ENCODE measurements around the gene MARCO. TPM values are rescaled to one million over a fixed set of nuclear protein-coding genes. Genes with fewer than 3 reads are reported as not detected.

Gene MARCO
- total RNA-seq, 2 donors from 2014 or later: not detected

DNA sequence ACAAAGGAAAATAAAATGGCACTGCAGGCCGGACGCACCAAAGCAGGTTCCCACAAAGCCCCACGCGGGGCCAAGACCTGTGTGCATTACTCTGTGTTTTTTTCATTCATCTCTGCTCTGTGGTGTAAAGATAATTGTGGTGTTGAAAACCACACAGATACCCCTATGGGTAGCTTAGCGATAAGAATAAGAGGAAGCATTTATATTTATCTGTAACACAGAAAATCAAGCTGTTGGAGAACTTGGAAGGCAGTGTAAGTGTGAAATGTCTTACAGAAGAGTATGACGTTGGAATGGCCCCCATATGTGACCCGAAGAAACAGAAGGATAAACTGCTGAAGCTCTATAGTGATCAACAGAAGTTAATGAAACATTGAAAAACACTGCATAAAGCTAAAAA, 20.3 kb upstream of the MARCO start:
- peaks cover 15% of the 10 kb centered on the region for H3K27me3 Mint-ChIP-seq (ENCODE audit: insufficient read depth)
- H3K4me1 Mint-ChIP-seq: no peaks in the 10 kb centered on the region
- Histone ChIP-seq H3K9me3 (ENCODE audit: control insufficient read depth, low read length) (peaks cover 3% of the 10 kb centered on the region), H3K4me1 (ENCODE audit: control insufficient read depth, insufficient read depth, low read length) (no peaks in the 10 kb centered on the region), H3K27me3 (ENCODE audit: control insufficient read depth, insufficient read depth, low read length, poor library complexity, severe bottlenecking) (no peaks in the 10 kb centered on the region), H3K36me3 (ENCODE audit: control insufficient read depth, insufficient read depth, low read length) (no peaks in the 10 kb centered on the region), H3K9ac (ENCODE audit: extremely low read depth, low read length, poor library complexity, severe bottlenecking) (no peak overlapping the region), H3K4me3 (ENCODE audit: low read length) (no peak overlapping the region), H3K27ac (ENCODE audit: low read depth, low read length) (no peak overlapping the region)
- no peak overlapping the region for H3K27ac Mint-ChIP-seq
- DNase-seq: no peak
- H3K4me3 Mint-ChIP-seq: no peak overlapping the region
- no peak for TF ChIP-seq CTCF (conservative IDR thresholded peaks at IDR 0.05)
- H3K36me3 Mint-ChIP-seq (ENCODE audit: low read depth): no peaks in the 10 kb centered on the region
- peaks cover 2% of the 10 kb centered on the region for H3K9me3 Mint-ChIP-seq
- WGBS, 2 experiments (ENCODE audit: insufficient coverage in 1 of 2, insufficient read length in 1 of 2): 88% methylated on average over 5 to 7 of the region's 7 CpGs

DNA sequence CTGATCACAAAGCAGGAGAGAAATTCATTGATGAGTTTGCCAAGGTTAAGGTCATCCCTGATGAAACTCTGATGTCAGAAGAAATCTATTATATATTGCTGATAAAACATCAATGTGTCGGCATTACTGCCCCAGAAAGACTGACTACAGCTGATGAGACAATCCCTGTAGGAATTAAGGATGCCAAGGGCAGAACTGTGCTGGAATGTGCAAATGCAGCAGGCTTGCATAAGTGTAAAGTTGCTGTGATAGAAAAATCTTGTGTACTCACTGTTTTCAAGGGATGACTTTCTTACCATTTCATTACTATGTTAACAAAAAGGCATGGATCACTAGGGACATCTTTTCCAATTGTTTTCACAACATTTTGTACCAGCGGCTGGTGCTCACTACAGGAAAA, 19.7 kb upstream of the MARCO start:
- no peaks in the 10 kb centered on the region for H3K27me3 ChIP-seq (ENCODE audit: control insufficient read depth, insufficient read depth, low read length, poor library complexity, severe bottlenecking)

DNA sequence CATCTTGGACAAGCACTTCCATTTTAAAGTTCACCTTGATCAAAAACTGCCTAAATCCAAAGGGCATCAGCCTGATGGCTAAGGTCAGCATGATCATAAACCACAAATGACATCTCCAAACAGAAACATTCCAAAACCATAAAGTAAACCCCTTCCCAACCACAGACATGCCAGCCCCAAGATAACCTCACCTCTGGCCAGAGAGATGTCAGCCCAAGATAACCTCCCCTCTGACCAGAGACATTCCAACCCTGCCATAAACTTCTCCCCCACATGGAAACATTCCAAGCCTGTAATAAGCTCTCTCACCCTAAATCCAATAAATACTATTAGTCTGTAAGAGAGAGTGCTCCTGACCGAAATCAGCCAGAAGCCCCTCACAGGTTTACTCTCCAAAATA, 18.6 kb upstream of the MARCO start:
- Histone ChIP-seq H3K9ac (ENCODE audit: extremely low read depth, low read length, poor library complexity, severe bottlenecking) (no peak overlapping the region), H3K4me3 (ENCODE audit: low read length) (no peak overlapping the region), H3K9me3 (ENCODE audit: control insufficient read depth, low read length) (peaks cover 3% of the 10 kb centered on the region), H3K27ac (ENCODE audit: low read depth, low read length) (no peak overlapping the region), H3K27me3 (ENCODE audit: control insufficient read depth, insufficient read depth, low read length, poor library complexity, severe bottlenecking) (no peaks in the 10 kb centered on the region), H3K4me1 (ENCODE audit: control insufficient read depth, insufficient read depth, low read length) (no peaks in the 10 kb centered on the region), H3K36me3 (ENCODE audit: control insufficient read depth, insufficient read depth, low read length) (no peaks in the 10 kb centered on the region)
- Mint-ChIP-seq H3K9me3 (peaks cover 2% of the 10 kb centered on the region), H3K4me1 (no peaks in the 10 kb centered on the region), H3K27me3 (ENCODE audit: insufficient read depth) (peaks cover 18% of the 10 kb centered on the region), H3K4me3 (no peak overlapping the region), H3K27ac (no peak overlapping the region), H3K36me3 (ENCODE audit: low read depth) (no peaks in the 10 kb centered on the region)
- 96 to 100% methylated on average over 1 of the region's 1 CpG for WGBS, 2 experiments (ENCODE audit: insufficient coverage in 1 of 2, insufficient read length in 1 of 2)
- DNase-seq: no peak
- no peak for TF ChIP-seq CTCF (conservative IDR thresholded peaks at IDR 0.05)

More for the DNA sequence above, 19.7 kb upstream of the MARCO start:
- no peak for TF ChIP-seq CTCF (conservative IDR thresholded peaks at IDR 0.05)
- Mint-ChIP-seq H3K4me1 (no peaks in the 10 kb centered on the region), H3K9me3 (peaks cover 2% of the 10 kb centered on the region), H3K36me3 (ENCODE audit: low read depth) (no peaks in the 10 kb centered on the region), H3K27ac (no peak overlapping the region), H3K27me3 (ENCODE audit: insufficient read depth) (peaks cover 18% of the 10 kb centered on the region), H3K4me3 (no peak overlapping the region)
- Histone ChIP-seq H3K36me3 (ENCODE audit: control insufficient read depth, insufficient read depth, low read length) (no peaks in the 10 kb centered on the region), H3K4me1 (ENCODE audit: control insufficient read depth, insufficient read depth, low read length) (no peaks in the 10 kb centered on the region), H3K27ac (ENCODE audit: low read depth, low read length) (no peak overlapping the region), H3K9ac (ENCODE audit: extremely low read depth, low read length, poor library complexity, severe bottlenecking) (no peak overlapping the region), H3K4me3 (ENCODE audit: low read length) (no peak overlapping the region), H3K9me3 (ENCODE audit: control insufficient read depth, low read length) (peaks cover 3% of the 10 kb centered on the region)
- 91 to 94% methylated on average over 2 of the region's 2 CpGs for WGBS, 2 experiments (ENCODE audit: insufficient coverage in 1 of 2, insufficient read length in 1 of 2)
- DNase-seq: no peak

Measured in endodermal cell (in vitro differentiated cells).